GM23338 (cell line): ENCODE data around the gene MAP2K3. TPM values are rescaled to one million over a fixed set of nuclear protein-coding genes. Genes with fewer than 3 reads are reported as not detected.

Experiments
- ATAC-seq: fragments of 200-7000 bp; cut with Tn5 transposase; 3 replicates; pipeline ENCODE4 v1.9.1; 2020
- DNase-seq: peaks from one replicate; pipeline ENCODE4 v3.0.0-alpha.2; 2015; ENCODE audit warnings: low spot score
- H2AFZ ChIP-seq: fragments of 200-600 bp; sonication (generic); 2 replicates; pipeline ENCODE4 v1.8.0; 2016; ENCODE audit warnings: antibody characterized with exemption, mild to moderate bottlenecking, moderate library complexity
- H3F3A ChIP-seq: fragments of 200-600 bp; sonication (generic); replicated peaks from 2 replicates; pipeline ENCODE4 v1.8.0; 2017; ENCODE audit warnings: antibody characterized with exemption, mixed run types, low read depth
- H3K27ac ChIP-seq: fragments of 200-600 bp; sonication (generic); 2 replicates; pipeline ENCODE4 v1.6.1; 2016; ENCODE audit warnings: low read depth
- H3K27me3 ChIP-seq: fragments of 200-600 bp; sonication (generic); 2 replicates; pipeline ENCODE4 v1.8.0; 2016; ENCODE audit warnings: mild to moderate bottlenecking, mixed run types, moderate library complexity; ENCODE audit not compliant: insufficient read depth
- H3K36me3 ChIP-seq: fragments of 200-600 bp; sonication (generic); 2 replicates; pipeline ENCODE4 v1.8.0; 2016; ENCODE audit warnings: mild to moderate bottlenecking; ENCODE audit not compliant: insufficient read depth
- H3K4me1 ChIP-seq: fragments of 200-600 bp; sonication (generic); 2 replicates; pipeline ENCODE4 v1.8.0; 2016; ENCODE audit warnings: mild to moderate bottlenecking, moderate library complexity; ENCODE audit not compliant: insufficient read depth
- H3K4me2 ChIP-seq: fragments of 200-600 bp; sonication (generic); 2 replicates; pipeline ENCODE4 v1.7.1; 2017; ENCODE audit warnings: mixed run types
- H3K4me3 ChIP-seq: fragments of 200-600 bp; sonication (generic); 2 replicates; pipeline ENCODE4 v1.6.1; 2016; ENCODE audit warnings: mixed run types
- H3K79me2 ChIP-seq: fragments of 200-600 bp; sonication (generic); replicated peaks from 2 replicates; pipeline ENCODE4 v1.8.0; 2017; ENCODE audit warnings: mild to moderate bottlenecking; ENCODE audit not compliant: insufficient read depth
- H3K9me2 ChIP-seq: fragments of 200-600 bp; sonication (generic); 2 replicates; pipeline ENCODE4 v1.8.0; 2017; ENCODE audit not compliant: insufficient read depth
- H4K20me1 ChIP-seq: fragments of 200-600 bp; sonication (generic); replicated peaks from 2 replicates; pipeline ENCODE4 v1.8.0; 2017; ENCODE audit warnings: mild to moderate bottlenecking; ENCODE audit not compliant: insufficient read depth
- H3K27ac Mint-ChIP-seq: 2 replicates; pipeline ENCODE4 v1.8.0; 2020; ENCODE audit warnings: inconsistent platforms, mild to moderate bottlenecking, moderate library complexity, mixed read lengths
- H3K27me3 Mint-ChIP-seq: 3 replicates; pipeline ENCODE4 v1.8.0; 2022; ENCODE audit warnings: low read depth, mild to moderate bottlenecking, moderate library complexity, mixed read lengths, inconsistent platforms; ENCODE audit not compliant: insufficient read depth, poor library complexity
- H3K36me3 Mint-ChIP-seq: 3 replicates; pipeline ENCODE4 v1.8.0; 2021; ENCODE audit warnings: low read depth, mild to moderate bottlenecking, inconsistent platforms, moderate library complexity, mixed read lengths
- H3K4me1 Mint-ChIP-seq: 3 replicates; pipeline ENCODE4 v1.8.0; 2020; ENCODE audit warnings: mild to moderate bottlenecking, inconsistent platforms, mixed read lengths
- H3K4me3 Mint-ChIP-seq: 3 replicates; pipeline ENCODE4 v1.8.0; 2021; ENCODE audit warnings: moderate library complexity, mild to moderate bottlenecking, inconsistent platforms, mixed read lengths
- H3K9me3 Mint-ChIP-seq: 3 replicates; pipeline ENCODE4 v1.8.0; 2020; ENCODE audit warnings: moderate library complexity, mild to moderate bottlenecking, inconsistent platforms, mixed read lengths
- CREB1 ChIP-seq: fragments of 250-450 bp; sonication (Bioruptor Pico); IDR thresholded peaks from 2 replicates; pipeline ENCODE4 v1.5.0; 2020; ENCODE audit warnings: low read depth, mild to moderate bottlenecking, moderate library complexity
- CTCF ChIP-seq, 2 experiments: fragments of 200-600 bp in 1 of 2; sonication (generic) in 1 of 2; conservative IDR thresholded peaks; 2 replicates each; pipeline versions ENCODE4 v1.5.1 to v1.6.1; 2016 to 2017; ENCODE audit warnings: antibody characterized with exemption in 2 of 2, low read depth in 2 of 2, mild to moderate bottlenecking in 2 of 2, moderate library complexity in 1 of 2
- EZH2 ChIP-seq: fragments of 200-600 bp; sonication (generic); IDR thresholded peaks from one replicate; pipeline ENCODE4 v1.8.0; 2017; ENCODE audit warnings: antibody characterized with exemption, mild to moderate bottlenecking, low read depth; ENCODE audit not compliant: unreplicated experiment
- EZH2phosphoT487 ChIP-seq: fragments of 200-600 bp; sonication (generic); IDR thresholded peaks from one replicate; pipeline ENCODE4 v1.8.1; 2018; ENCODE audit warnings: antibody characterized with exemption; ENCODE audit not compliant: unreplicated experiment
- NANOG ChIP-seq: IDR thresholded peaks from 2 replicates; pipeline ENCODE4 v1.6.1; 2016; ENCODE audit warnings: antibody characterized with exemption, borderline replicate concordance
- STAT1 ChIP-seq: IDR thresholded peaks from one replicate; pipeline ENCODE4 v1.6.1; 2016; ENCODE audit warnings: antibody characterized with exemption; ENCODE audit not compliant: unreplicated experiment
- ZNF114 ChIP-seq: fragments of 250-450 bp; sonication (Bioruptor Pico); IDR thresholded peaks from 2 replicates; pipeline ENCODE4 v1.5.0; 2020; ENCODE audit warnings: mild to moderate bottlenecking, moderate library complexity
- ZNF462 ChIP-seq: fragments of 250-450 bp; sonication (Bioruptor Pico); IDR thresholded peaks from 2 replicates; pipeline ENCODE4 v1.5.0; 2020; ENCODE audit warnings: mild to moderate bottlenecking, moderate library complexity
- polyA plus RNA-seq: library from polyadenylated mRNA; unstranded; fragments of >200 nt; fragmentation: Nextera tagmentation; extraction: Ambion mirVana; gene quantifications from 2 replicates; pipeline ENCODE4 v1.2.1, GENCODE V29; 2016
- total RNA-seq: library from RNA; depleted of rRNA; stranded (reverse); fragments of >200 nt; shearing (Covaris generic); gene quantifications from 2 replicates; pipeline ENCODE4 v1.2.3, GENCODE V29; 2014

The MAP2K3 gene
- total and polyA plus RNA-seq, 2 experiments from 2014 or later = 28.5 to 31.7 TPM

GRCh38 chr17:21286066-21286770, 1.7 kb downstream of the MAP2K3 start:
- peak overlapping the region; percentile 50 for H3K27ac Mint-ChIP-seq
- Histone ChIP-seq H3K79me2 (peaks cover 45% of the 10 kb centered on the region), H3K4me1 (peaks cover 10% of the 10 kb centered on the region), H4K20me1 (peaks cover 10% of the 10 kb centered on the region), H3F3A (no peaks in the 10 kb centered on the region), H3K27ac (no peak overlapping the region), H2AFZ (no peak overlapping the region), H3K36me3 (no peaks in the 10 kb centered on the region), H3K27me3 (peaks cover 27% of the 10 kb centered on the region), H3K4me3 (peak overlapping the region; percentile 92; the same call in 1 of the 2 replicates), H3K9me2 (no peaks in the 10 kb centered on the region), H3K4me2 (peak overlapping the region; percentile 97)
- H3K4me3 Mint-ChIP-seq = peak overlapping the region; percentile 87
- ATAC-seq (no peak), DNase-seq (no peak)
- TF ChIP-seq NANOG (no peak), STAT1 (no peak), CTCF (conservative IDR thresholded peaks at IDR 0.05; ENCODE audit: low read depth in 2 of 2) (no peak), ZNF114 (no peak), CREB1 (no peak), ZNF462 (CRISPR knock-in tag) (no peak), EZH2 (no peak), EZH2phosphoT487 (no peak)
- H3K36me3 Mint-ChIP-seq = peaks cover 3% of the 10 kb centered on the region; the same call in 1 of the 3 replicates
- peaks cover 19% of the 10 kb centered on the region for H3K4me1 Mint-ChIP-seq
- peaks cover 23% of the 10 kb centered on the region for H3K27me3 Mint-ChIP-seq
- H3K9me3 Mint-ChIP-seq = peaks cover 9% of the 10 kb centered on the region
